Spleen (tissue), 11 donors: ENCODE data around the gene SSTR1. TPM values are rescaled to one million over a fixed set of nuclear protein-coding genes. Genes with fewer than 3 reads are reported as not detected.

Experiments
- DNase-seq: peaks from one replicate; pipeline ENCODE4 v3.0.0-alpha.2; 2020
- H3K27ac ChIP-seq, 8 donors: fragments of 200-600 bp; sonication (generic) in 7 of 8; 1 replicate in 4 of 8; 2 replicates in 4 of 8; pipeline versions ENCODE4 v1.5.0 to v1.8.0; 2016 to 2021; ENCODE audit warnings: inconsistent platforms in 4 of 8, mild to moderate bottlenecking in 4 of 8, moderate library complexity in 1 of 8
- H3K27me3 ChIP-seq, 7 donors: fragments of 200-600 bp; sonication (generic) in 6 of 7; replicated peaks in 1 of 7; 1 replicate in 4 of 7; 2 replicates in 3 of 7; pipeline versions ENCODE4 v1.5.0 to v1.8.0; 2016 to 2021; ENCODE audit warnings: inconsistent platforms in 3 of 7, mild to moderate bottlenecking in 1 of 7
- H3K36me3 ChIP-seq, 6 donors: fragments of 200-600 bp; sonication (generic) in 5 of 6; 1 replicate in 4 of 6; 2 replicates in 2 of 6; pipeline versions ENCODE4 v1.5.0 to v1.8.0; 2016 to 2021; ENCODE audit warnings: inconsistent platforms in 2 of 6
- H3K4me1 ChIP-seq, 6 donors: fragments of 200-600 bp; sonication (generic) in 5 of 6; 1 replicate in 3 of 6; 2 replicates in 3 of 6; pipeline versions ENCODE4 v1.5.0 to v1.8.0; 2016 to 2021; ENCODE audit warnings: inconsistent platforms in 3 of 6
- H3K4me3 ChIP-seq, 8 donors: fragments of 200-600 bp; sonication (generic) in 7 of 8; 1 replicate in 4 of 8; 2 replicates in 4 of 8; pipeline versions ENCODE4 v1.5.0 to v1.8.0; 2016 to 2021; ENCODE audit warnings: inconsistent platforms in 4 of 8, mild to moderate bottlenecking in 4 of 8, moderate library complexity in 2 of 8
- H3K9me3 ChIP-seq, 8 donors: fragments of 200-600 bp; sonication (generic) in 7 of 8; 1 replicate in 4 of 8; 2 replicates in 4 of 8; pipeline versions ENCODE4 v1.5.0 to v1.8.0; 2016 to 2021; ENCODE audit warnings: inconsistent platforms in 4 of 8
- POLR2A ChIP-seq, 3 donors: fragments of 450-650 bp; IDR thresholded peaks; one replicate each; pipeline ENCODE4 v1.5.1; 2017; ENCODE audit warnings: antibody characterized with exemption in 3 of 3, mild to moderate bottlenecking in 1 of 3
- POLR2AphosphoS5 ChIP-seq, 3 donors: sonication (generic); formaldehyde crosslinking; IDR thresholded peaks; one replicate each; pipeline ENCODE4 v1.5.1; 2017; ENCODE audit warnings: antibody characterized with exemption in 3 of 3
- WGBS, 5 donors: extraction: QIAGEN DNeasy Blood & Tissue Kit in 3 of 5; methylation state at CpG; one replicate each; pipeline versions ENCODE4 v1.1.5 to v1.1.7; 2013 to 2018; 5-methylcytosine and 5-hydroxymethylcytosine counted together
- intact Hi-C: fragments of 100-400 bp; cut with DNase I; formaldehyde crosslinking; loops from one replicate; pipeline ENCODE4 v1.15.0; 2023; ENCODE audit warnings: low total_unique reads
- polyA plus RNA-seq, 3 donors: library from polyadenylated mRNA; stranded (reverse); fragments of 200-250 nt; gene quantifications; one replicate each; pipeline ENCODE4 v1.2.1, GENCODE V29; 2013
- total RNA-seq, 7 donors: library from RNA; depleted of rRNA in 3 of 7; stranded (reverse); fragments of >200 nt in 3 of 7; fragmentation: NEBNext Ultra II Directional in 4 of 7; extraction: Animal tissue kit (Norgen Biotek cat#: 25700) in 4 of 7; gene quantifications; one replicate each; pipeline versions ENCODE4 v1.1.0 to v1.2.1, GENCODE V29; 2016 to 2021
- TF ChIP-seq, protein P1 (sequence below), 11 experiments: fragments of 200-600 bp in 7 of 11; fragments of 450-650 bp in 4 of 11; sonication (generic) in 4 of 11; IDR thresholded peaks in 8 of 11; conservative IDR thresholded peaks in 3 of 11; 1 replicate in 7 of 11; 2 replicates in 4 of 11; pipeline versions ENCODE4 v1.4.0 to v1.8.0; 2016 to 2021; ENCODE audit warnings: antibody characterized with exemption in 11 of 11, inconsistent platforms in 4 of 11, mild to moderate bottlenecking in 1 of 11
- donor health status: healthy with polysubstance abuse.
- donor health status: DM: no; HTN: no; CAD: no; lungs with moderate emphysema.
- donor health status: DM: no; HTN: no; CAD: no.
- donor health status: Bipolar disorder and iron deficiency.
- donor health status: healthy.
- donor health status: DM: no; HTN: no; CAD: no.
- donor health status: DM: yes; HTN: yes; CAD: no.

The SSTR1 gene
- total and polyA plus RNA-seq, 10 donors: 0.09 to 1.3 (median 0.67) TPM

DNA sequence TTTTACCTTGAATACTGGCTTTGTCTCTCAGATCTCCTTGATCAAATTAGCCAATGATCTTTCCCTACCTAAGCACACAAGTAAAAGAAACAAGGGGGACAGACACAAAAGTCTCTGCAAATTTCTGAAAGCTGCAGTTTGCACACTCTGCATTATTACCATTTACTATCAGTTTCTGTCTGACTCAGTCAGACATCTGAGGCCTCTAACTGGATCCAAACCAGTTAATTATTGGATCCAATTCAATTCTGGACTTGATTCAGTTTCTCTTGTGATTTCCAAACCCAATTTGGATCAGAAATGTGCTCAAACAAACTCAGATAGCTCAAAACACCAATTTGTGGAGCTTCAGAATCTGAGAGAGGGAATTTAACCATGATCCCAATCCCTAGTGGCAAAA lies 16.6 kb downstream of the SSTR1 start:
- H3K4me1 ChIP-seq: no peaks in the 10 kb centered on the region
- no peaks in the 10 kb centered on the region for H3K27me3 ChIP-seq
- H3K27ac ChIP-seq: no peak overlapping the region
- DNase-seq: no peak
- no peaks in the 10 kb centered on the region for H3K36me3 ChIP-seq
- TF ChIP-seq POLR2AphosphoS5 (IDR thresholded peaks at IDR 0.05): no peak
- TF ChIP-seq, protein P1, sequence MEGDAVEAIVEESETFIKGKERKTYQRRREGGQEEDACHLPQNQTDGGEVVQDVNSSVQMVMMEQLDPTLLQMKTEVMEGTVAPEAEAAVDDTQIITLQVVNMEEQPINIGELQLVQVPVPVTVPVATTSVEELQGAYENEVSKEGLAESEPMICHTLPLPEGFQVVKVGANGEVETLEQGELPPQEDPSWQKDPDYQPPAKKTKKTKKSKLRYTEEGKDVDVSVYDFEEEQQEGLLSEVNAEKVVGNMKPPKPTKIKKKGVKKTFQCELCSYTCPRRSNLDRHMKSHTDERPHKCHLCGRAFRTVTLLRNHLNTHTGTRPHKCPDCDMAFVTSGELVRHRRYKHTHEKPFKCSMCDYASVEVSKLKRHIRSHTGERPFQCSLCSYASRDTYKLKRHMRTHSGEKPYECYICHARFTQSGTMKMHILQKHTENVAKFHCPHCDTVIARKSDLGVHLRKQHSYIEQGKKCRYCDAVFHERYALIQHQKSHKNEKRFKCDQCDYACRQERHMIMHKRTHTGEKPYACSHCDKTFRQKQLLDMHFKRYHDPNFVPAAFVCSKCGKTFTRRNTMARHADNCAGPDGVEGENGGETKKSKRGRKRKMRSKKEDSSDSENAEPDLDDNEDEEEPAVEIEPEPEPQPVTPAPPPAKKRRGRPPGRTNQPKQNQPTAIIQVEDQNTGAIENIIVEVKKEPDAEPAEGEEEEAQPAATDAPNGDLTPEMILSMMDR (IDR thresholded peaks at IDR 0.05 in 8 of 11, conservative IDR thresholded peaks at IDR 0.05 in 3 of 11): no peak
- no peak for TF ChIP-seq POLR2A (IDR thresholded peaks at IDR 0.05)
- no peak overlapping the region for H3K4me3 ChIP-seq
- intact Hi-C loops: no loop called here
- no peaks in the 10 kb centered on the region for H3K9me3 ChIP-seq

DNA sequence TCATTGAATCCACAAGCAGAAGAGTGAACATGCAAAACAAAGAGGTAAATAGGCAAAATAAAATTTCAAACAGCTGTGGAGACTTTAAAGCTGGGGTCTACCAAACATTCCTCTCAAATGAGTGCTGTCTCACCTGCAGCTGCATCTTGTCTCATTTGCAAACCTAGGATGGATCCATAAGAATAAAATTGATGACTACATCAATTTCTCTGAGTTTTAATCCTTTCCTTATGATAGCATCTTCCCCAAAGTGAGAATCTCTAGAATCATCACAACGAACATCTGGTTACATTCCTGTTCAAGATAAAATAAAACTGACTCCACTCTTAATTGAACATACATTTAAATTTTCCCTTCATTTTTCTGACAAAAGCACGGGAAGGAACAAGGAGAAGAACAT lies 18.2 kb downstream of the SSTR1 start:
- 71 to 81% (median 78%) methylated on average over 2 of the region's 2 CpGs for WGBS, 5 donors
- TF ChIP-seq POLR2AphosphoS5 (IDR thresholded peaks at IDR 0.05) (no peak), POLR2A (IDR thresholded peaks at IDR 0.05) (no peak)
- TF ChIP-seq, protein P1 (IDR thresholded peaks at IDR 0.05 in 8 of 11, conservative IDR thresholded peaks at IDR 0.05 in 3 of 11): no peak
- intact Hi-C loops: no loop called here
- Histone ChIP-seq H3K4me1 (no peaks in the 10 kb centered on the region), H3K9me3 (no peaks in the 10 kb centered on the region), H3K36me3 (no peaks in the 10 kb centered on the region), H3K27me3 (no peaks in the 10 kb centered on the region), H3K27ac (no peak overlapping the region), H3K4me3 (no peak overlapping the region)
- no peak for DNase-seq

DNA sequence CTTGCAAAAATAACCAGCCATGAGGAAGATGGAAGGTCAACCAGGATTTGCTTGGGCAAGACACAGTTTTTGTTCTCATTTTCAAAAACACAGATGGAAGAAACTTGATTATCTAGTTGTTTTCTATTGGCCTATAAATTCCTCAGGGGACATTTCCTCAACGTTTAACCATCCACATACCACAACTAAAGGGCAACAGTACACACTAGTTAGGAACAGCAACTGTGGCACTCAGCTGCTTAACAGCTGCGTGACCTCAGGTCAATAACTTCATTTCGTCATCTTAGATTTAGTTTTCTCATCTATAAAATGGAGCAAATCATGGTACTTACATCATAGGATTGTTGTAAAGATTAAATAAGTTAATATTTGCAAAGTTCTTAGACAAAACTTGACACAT lies 18.7 kb downstream of the SSTR1 start:
- intact Hi-C loops: no loop called here
- Histone ChIP-seq H3K36me3 (no peaks in the 10 kb centered on the region), H3K9me3 (no peaks in the 10 kb centered on the region), H3K27me3 (no peaks in the 10 kb centered on the region), H3K4me1 (no peaks in the 10 kb centered on the region), H3K4me3 (no peak overlapping the region), H3K27ac (no peak overlapping the region)
- WGBS, 5 donors: 72 to 80% (median 73%) methylated on average over 3 of the region's 3 CpGs
- no peak for TF ChIP-seq POLR2AphosphoS5 (IDR thresholded peaks at IDR 0.05)
- TF ChIP-seq, protein P1 (IDR thresholded peaks at IDR 0.05 in 8 of 11, conservative IDR thresholded peaks at IDR 0.05 in 3 of 11): no peak
- no peak for DNase-seq

DNA sequence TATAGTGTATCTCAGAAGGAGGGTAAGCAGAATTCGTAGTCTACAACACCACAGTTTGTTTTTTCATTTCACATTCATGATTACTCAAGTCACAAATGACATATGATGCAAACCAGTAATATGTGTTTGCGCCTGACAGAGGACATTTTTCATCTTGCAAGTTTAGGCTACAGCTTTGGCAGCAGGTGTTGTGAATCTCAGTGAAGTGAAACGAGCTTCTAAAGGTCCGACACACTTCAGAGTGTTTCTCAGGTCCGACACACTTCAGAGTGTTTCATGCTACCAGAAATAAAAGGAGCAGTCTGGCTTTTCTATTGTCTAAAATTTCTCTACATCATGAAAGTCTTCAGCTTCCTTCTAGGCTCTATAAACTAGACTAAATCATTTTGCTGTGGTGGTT lies 25.5 kb downstream of the SSTR1 start:
- DNase-seq: no peak
- WGBS, 5 donors: 69 to 80% (median 73%) methylated on average over 5 of the region's 5 CpGs
- Histone ChIP-seq H3K4me3 (no peak overlapping the region), H3K4me1 (no peaks in the 10 kb centered on the region), H3K27me3 (no peaks in the 10 kb centered on the region), H3K27ac (no peak overlapping the region), H3K36me3 (no peaks in the 10 kb centered on the region), H3K9me3 (no peaks in the 10 kb centered on the region)
- no peak for TF ChIP-seq POLR2AphosphoS5 (IDR thresholded peaks at IDR 0.05)
- TF ChIP-seq POLR2A (IDR thresholded peaks at IDR 0.05): no peak
- TF ChIP-seq, protein P1 (IDR thresholded peaks at IDR 0.05 in 8 of 11, conservative IDR thresholded peaks at IDR 0.05 in 3 of 11): no peak
- intact Hi-C loops: no loop called here
